ENCODE measurements around the gene MGAT5. TPM values are rescaled to one million over a fixed set of nuclear protein-coding genes. Genes with fewer than 3 reads are reported as not detected.

MGAT5 gene
- total RNA-seq, 1 experiment from 2014 or later, result 25.4 TPM

DNA sequence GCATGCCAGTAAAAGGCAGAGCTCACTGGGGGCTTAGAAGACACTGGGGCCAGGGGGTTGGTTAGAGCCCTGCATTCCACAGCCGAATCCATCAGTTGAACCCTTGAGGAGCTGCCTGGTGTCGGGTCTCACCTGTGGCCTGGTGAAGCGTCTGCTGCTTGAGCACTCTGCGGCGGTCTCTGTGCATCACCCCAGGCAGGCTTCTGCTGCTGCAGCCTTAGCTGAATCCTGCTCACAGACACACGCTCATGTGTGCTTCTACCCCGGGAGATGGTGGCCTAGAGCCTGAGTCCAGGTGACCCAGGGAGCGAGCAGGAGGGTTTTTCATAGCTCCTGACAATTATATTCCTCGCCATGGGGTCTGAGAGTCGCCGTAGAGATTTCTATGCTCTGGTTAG is 192.1 kb downstream of the MGAT5 start:
- no peaks in the 10 kb centered on the region; the same call in none of the 2 replicates for H3K36me3 ChIP-seq (replicated peaks; ENCODE audit: control insufficient read depth, insufficient read depth, low read length)
- no peaks in the 10 kb centered on the region for H3K27me3 ChIP-seq (ENCODE audit: control insufficient read depth, insufficient read depth, low read length)
- no peak overlapping the region for H3K4me3 ChIP-seq (ENCODE audit: insufficient read depth, low read depth, low read length)
- DNase-seq, result no peak

DNA sequence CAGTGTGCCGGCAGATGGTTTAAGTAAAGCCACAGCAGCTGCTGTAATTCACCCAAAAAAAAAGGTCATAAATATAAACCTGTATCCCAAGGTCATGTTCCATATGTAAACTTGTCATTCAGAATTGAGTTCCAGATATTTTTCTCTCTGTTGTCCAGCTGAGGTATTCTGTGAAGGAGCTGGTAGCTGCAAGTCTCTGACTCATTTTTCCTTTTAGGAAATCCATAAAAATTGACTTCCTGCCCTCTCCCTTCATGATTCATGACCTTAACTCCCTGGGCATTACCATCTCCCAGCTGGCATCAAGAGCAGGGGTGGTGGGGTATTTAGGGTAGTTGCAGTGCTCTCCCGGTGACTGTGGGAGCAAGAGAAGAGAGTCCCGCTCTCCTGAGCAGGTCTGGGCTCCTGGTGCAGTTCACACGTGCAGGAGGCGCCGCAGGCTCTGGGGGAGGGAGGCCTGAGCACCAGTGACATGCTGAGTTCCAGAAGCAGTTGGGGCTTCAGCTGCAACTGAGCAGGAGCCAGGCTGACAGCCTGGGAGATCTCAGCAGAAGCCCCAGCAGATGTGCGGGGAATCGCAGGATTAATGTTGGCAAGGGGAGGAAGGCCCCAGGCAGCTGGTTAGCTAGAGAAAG is 192.6 kb downstream of the MGAT5 start:
- DNase-seq, result no peak
- Histone ChIP-seq H3K4me3 (ENCODE audit: insufficient read depth, low read depth, low read length) (no peak overlapping the region), H3K36me3 (replicated peaks; ENCODE audit: control insufficient read depth, insufficient read depth, low read length) (no peaks in the 10 kb centered on the region; the same call in none of the 2 replicates), H3K27me3 (ENCODE audit: control insufficient read depth, insufficient read depth, low read length) (no peaks in the 10 kb centered on the region)

DNA sequence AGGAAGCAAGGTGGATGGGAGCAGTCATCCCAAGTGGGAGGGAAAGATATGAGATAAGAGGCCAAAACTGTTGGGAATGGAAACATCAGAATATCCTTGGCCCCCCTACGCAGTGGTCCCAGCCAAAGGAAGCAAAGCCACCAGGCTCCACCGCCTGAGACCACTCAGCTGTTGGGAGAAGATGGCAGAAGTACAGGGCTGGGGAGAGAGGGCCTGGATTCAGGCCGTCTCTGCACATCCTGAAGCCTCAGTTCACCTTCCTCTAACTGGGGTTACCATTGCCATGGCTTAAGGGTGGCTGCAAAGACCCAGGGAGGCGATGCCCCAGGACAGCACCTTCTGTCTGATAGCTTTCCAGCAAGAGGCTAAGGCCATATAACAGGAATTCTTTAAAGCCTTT is 193.8 kb downstream of the MGAT5 start:
- Histone ChIP-seq H3K27me3 (ENCODE audit: control insufficient read depth, insufficient read depth, low read length) (no peaks in the 10 kb centered on the region), H3K4me3 (ENCODE audit: insufficient read depth, low read depth, low read length) (no peak overlapping the region), H3K36me3 (replicated peaks; ENCODE audit: control insufficient read depth, insufficient read depth, low read length) (no peaks in the 10 kb centered on the region; the same call in none of the 2 replicates)
- DNase-seq, result no peak

- no peak overlapping the region for H3K4me3 ChIP-seq (ENCODE audit: insufficient read depth, low read depth, low read length)
- no peaks in the 10 kb centered on the region for H3K27me3 ChIP-seq (ENCODE audit: control insufficient read depth, insufficient read depth, low read length)
- no peak for DNase-seq
- H3K36me3 ChIP-seq (replicated peaks; ENCODE audit: control insufficient read depth, insufficient read depth, low read length), result no peaks in the 10 kb centered on the region; the same call in none of the 2 replicates
Observed at GRCh38 chr2:134448650-134449049, 194.8 kb downstream of the MGAT5 start.

- DNase-seq, result no peak
- no peak overlapping the region for H3K4me3 ChIP-seq (ENCODE audit: insufficient read depth, low read depth, low read length)
- no peaks in the 10 kb centered on the region for H3K27me3 ChIP-seq (ENCODE audit: control insufficient read depth, insufficient read depth, low read length)
- H3K36me3 ChIP-seq (replicated peaks; ENCODE audit: control insufficient read depth, insufficient read depth, low read length), result no peaks in the 10 kb centered on the region; the same call in none of the 2 replicates
Observed at GRCh38 chr2:134449157-134449556, 195.3 kb downstream of the MGAT5 start.

DNA sequence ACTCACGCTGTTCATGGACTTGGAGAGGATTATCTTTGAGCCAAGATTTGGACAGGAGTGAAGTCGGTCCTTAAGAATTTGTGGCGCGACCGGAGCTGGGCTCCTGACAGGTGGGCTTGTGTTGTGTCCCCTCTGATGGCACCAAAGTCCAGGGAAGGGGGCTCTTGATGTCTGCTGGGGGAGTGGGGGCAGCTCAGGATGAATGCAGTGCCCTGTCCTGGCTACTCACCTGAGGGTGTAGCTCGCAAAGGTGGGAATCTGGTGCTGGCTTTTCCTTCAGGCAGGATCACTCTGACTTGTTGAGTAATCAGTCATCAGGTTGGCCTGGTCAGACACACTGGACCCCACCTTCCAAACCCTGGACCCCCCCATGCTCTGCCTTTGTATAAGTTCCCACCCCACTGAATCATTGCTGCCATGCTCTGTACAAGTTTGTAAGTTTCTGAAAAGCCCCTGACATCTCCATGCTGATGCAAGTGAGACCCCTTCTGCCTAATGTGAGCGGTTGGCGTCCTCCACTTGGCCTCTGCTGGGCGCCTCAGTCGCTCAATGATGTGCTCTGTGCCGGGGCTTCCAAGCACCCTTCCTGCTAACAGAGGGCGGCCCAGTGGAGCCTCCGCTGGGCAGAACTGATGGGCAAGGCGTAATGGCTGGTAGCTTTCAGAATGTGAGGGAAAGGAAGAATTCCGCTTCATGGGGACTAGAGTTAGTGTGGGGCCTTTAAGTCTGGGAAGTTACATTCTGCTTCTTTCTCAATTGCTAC is 196.1 kb downstream of the MGAT5 start:
- H3K27me3 ChIP-seq (ENCODE audit: control insufficient read depth, insufficient read depth, low read length), result no peaks in the 10 kb centered on the region
- H3K36me3 ChIP-seq (replicated peaks; ENCODE audit: control insufficient read depth, insufficient read depth, low read length), result no peaks in the 10 kb centered on the region; the same call in none of the 2 replicates
- H3K4me3 ChIP-seq (ENCODE audit: insufficient read depth, low read depth, low read length), result no peak overlapping the region
- no peak for DNase-seq

DNA sequence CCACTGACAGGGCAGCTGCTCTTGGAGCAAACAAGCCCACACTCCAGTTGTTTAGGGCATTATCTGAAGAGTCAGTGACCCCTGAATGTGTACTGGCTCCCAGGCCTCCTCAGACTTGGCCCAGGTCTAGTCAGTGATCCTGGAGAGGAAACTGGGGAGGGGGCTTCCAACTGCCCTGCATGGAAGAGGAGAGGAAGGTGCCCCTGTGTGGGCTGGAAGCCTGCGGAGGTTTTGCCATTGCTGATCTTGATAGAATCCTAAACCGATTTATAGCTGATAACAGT is 197.4 kb downstream of the MGAT5 start:
- DNase-seq, result no peak
- no peaks in the 10 kb centered on the region; the same call in none of the 2 replicates for H3K36me3 ChIP-seq (replicated peaks; ENCODE audit: control insufficient read depth, insufficient read depth, low read length)
- no peaks in the 10 kb centered on the region for H3K27me3 ChIP-seq (ENCODE audit: control insufficient read depth, insufficient read depth, low read length)
- no peak overlapping the region for H3K4me3 ChIP-seq (ENCODE audit: insufficient read depth, low read depth, low read length)

- no peak for DNase-seq
- H3K4me3 ChIP-seq (ENCODE audit: insufficient read depth, low read depth, low read length), result no peak overlapping the region
- no peaks in the 10 kb centered on the region for H3K27me3 ChIP-seq (ENCODE audit: control insufficient read depth, insufficient read depth, low read length)
- H3K36me3 ChIP-seq (replicated peaks; ENCODE audit: control insufficient read depth, insufficient read depth, low read length), result no peaks in the 10 kb centered on the region; the same call in none of the 2 replicates
Observed at GRCh38 chr2:134452042-134452733, 198.3 kb downstream of the MGAT5 start.

GRCh38 chr2:134453476-134453875 is 199.6 kb downstream of the MGAT5 start:
- H3K36me3 ChIP-seq (replicated peaks; ENCODE audit: control insufficient read depth, insufficient read depth, low read length), result no peaks in the 10 kb centered on the region; the same call in 1 of the 2 replicates
- no peak for DNase-seq
- no peak overlapping the region for H3K4me3 ChIP-seq (ENCODE audit: insufficient read depth, low read depth, low read length)
- H3K27me3 ChIP-seq (ENCODE audit: control insufficient read depth, insufficient read depth, low read length), result no peaks in the 10 kb centered on the region

DNA sequence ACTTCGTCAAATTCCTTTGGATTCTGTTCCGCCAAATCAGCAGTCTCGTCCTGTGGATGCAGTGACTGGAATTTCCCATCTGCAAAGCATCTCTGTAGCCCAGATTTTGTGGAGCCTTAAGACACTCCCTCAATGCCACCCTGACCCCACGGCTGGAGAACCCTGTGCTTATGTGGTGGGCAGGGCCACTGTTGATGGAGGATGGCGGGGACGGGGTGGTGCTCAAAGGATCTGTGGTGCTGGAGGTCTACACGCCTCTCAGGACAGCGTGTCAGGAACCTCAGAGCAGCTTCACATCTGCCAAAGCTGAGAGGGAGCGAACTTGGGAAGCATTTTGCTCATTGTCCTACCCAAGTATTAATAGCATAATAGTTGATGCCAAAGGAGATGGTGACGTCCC is 200.1 kb downstream of the MGAT5 start:
- Histone ChIP-seq H3K27me3 (ENCODE audit: control insufficient read depth, insufficient read depth, low read length) (no peaks in the 10 kb centered on the region), H3K4me3 (ENCODE audit: insufficient read depth, low read depth, low read length) (no peak overlapping the region), H3K36me3 (replicated peaks; ENCODE audit: control insufficient read depth, insufficient read depth, low read length) (no peaks in the 10 kb centered on the region; the same call in 1 of the 2 replicates)
- no peak for DNase-seq

DNA sequence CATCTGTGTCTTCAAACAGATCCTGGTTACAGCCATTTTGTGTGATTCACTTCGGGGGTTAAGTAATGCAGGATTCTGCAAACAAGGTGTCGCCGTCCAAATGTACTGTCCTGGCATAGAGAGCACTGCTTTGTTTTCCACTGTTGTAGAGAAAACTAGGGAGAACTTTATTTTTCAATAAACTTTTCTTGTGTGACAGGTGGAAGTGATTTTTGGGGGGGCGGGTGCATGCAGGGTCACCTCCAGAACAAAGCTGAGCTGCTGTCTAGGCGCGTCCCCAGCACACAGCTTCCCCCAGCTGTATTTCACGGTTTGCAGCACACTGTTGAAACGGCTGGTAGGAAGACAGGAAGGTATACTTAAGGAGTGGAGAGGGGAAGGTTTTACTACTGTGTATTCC is 200.6 kb downstream of the MGAT5 start:
- H3K36me3 ChIP-seq (replicated peaks; ENCODE audit: control insufficient read depth, insufficient read depth, low read length), result no peaks in the 10 kb centered on the region
- DNase-seq, result no peak
- no peak overlapping the region for H3K4me3 ChIP-seq (ENCODE audit: insufficient read depth, low read depth, low read length)
- H3K27me3 ChIP-seq (ENCODE audit: control insufficient read depth, insufficient read depth, low read length), result no peaks in the 10 kb centered on the region

DNA sequence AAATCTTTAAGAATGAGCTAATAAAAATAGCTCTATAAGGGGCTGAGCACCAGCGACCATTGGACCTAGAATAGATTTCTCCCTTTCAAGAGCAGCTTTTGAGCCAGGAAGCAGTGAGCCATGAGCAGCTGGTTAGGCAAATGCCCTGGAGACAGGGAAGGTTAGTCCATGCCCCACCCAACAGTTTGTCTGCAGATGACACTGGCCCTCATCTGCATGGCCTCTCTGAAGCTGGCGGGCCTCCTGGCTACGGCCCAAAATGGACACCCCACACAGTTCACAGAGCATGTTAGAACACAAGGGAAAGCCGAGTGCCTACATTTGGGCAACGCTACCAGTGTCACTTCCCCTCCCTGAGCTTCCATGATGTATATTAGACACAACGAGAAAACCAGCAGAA is 201.1 kb downstream of the MGAT5 start:
- Histone ChIP-seq H3K27me3 (ENCODE audit: control insufficient read depth, insufficient read depth, low read length) (no peaks in the 10 kb centered on the region), H3K4me3 (ENCODE audit: insufficient read depth, low read depth, low read length) (no peak overlapping the region), H3K36me3 (replicated peaks; ENCODE audit: control insufficient read depth, insufficient read depth, low read length) (no peaks in the 10 kb centered on the region)
- no peak for DNase-seq

DNA sequence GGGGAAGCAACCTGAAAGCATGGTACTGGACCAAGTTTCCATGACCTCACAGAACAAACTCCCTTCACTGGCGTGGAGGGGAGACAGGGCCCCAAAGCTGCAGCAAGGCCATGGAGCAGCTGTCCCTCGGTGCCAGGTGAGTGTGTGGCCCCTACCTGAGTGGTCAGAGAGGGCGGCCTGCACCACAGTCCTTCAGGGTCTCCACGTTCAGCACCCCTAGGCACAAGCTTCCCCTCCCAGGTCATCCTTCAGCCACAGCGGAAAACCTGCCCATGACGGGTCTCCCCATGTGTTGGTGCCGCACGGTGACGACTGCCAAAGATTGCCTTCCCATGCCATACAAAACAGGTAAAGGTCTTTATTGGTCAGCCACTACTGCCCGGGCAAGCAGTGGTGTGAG is 201.6 kb downstream of the MGAT5 start:
- no peak for DNase-seq
- Histone ChIP-seq H3K27me3 (ENCODE audit: control insufficient read depth, insufficient read depth, low read length) (no peaks in the 10 kb centered on the region), H3K36me3 (replicated peaks; ENCODE audit: control insufficient read depth, insufficient read depth, low read length) (no peaks in the 10 kb centered on the region), H3K4me3 (ENCODE audit: insufficient read depth, low read depth, low read length) (no peak overlapping the region)

GRCh38 chr2:134457353-134457752 is 203.5 kb downstream of the MGAT5 start:
- H3K27me3 ChIP-seq (ENCODE audit: control insufficient read depth, insufficient read depth, low read length), result no peaks in the 10 kb centered on the region
- H3K4me3 ChIP-seq (ENCODE audit: insufficient read depth, low read depth, low read length), result no peak overlapping the region
- no peaks in the 10 kb centered on the region for H3K36me3 ChIP-seq (replicated peaks; ENCODE audit: control insufficient read depth, insufficient read depth, low read length)
- no peak for DNase-seq

Measured in H7 (cell line).